ENCODE measurements around the gene MUC2.

Gene MUC2

DNA sequence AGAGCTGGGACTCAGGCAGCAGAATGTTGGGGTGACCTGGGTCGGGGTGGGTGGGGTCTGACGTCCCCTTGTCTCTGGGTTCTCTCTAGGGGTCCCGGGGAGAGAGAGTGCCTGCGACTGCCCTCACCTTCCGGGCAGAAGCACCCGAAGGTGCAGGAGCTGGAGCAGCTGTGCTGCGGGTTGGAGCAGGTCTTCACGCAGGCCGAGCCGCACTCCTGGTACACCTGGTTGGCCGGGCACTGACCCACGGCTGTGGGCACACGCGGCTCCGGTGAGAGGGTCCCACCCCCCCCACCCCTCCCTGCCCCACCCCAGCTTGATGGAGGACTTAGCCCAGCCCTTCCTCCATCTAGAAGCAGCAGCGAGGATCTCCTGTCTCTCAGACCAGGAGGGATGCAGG, 44.6 kb upstream of the MUC2 start:
- no peaks in the 10 kb centered on the region for H3K4me1 ChIP-seq (ENCODE audit: low read length)
- no peaks in the 10 kb centered on the region for H3K36me3 ChIP-seq (replicated peaks; ENCODE audit: insufficient read depth, low read length)
- H3K9me3 ChIP-seq (replicated peaks; ENCODE audit: insufficient read depth, low read length): no peaks in the 10 kb centered on the region
- H3K27ac ChIP-seq (ENCODE audit: low read length): no peak overlapping the region
- no peak for DNase-seq
- no peak overlapping the region for H3K4me2 ChIP-seq (ENCODE audit: low read depth, low read length)
- H3K9me2 ChIP-seq (replicated peaks; ENCODE audit: insufficient read depth, low read length): no peaks in the 10 kb centered on the region
- H3K4me3 ChIP-seq (ENCODE audit: low read length): no peak overlapping the region
- TF ChIP-seq EZH2phosphoT487 (IDR thresholded peaks at IDR 0.05; ENCODE audit: low read length): no peak
- TF ChIP-seq, protein P1, sequence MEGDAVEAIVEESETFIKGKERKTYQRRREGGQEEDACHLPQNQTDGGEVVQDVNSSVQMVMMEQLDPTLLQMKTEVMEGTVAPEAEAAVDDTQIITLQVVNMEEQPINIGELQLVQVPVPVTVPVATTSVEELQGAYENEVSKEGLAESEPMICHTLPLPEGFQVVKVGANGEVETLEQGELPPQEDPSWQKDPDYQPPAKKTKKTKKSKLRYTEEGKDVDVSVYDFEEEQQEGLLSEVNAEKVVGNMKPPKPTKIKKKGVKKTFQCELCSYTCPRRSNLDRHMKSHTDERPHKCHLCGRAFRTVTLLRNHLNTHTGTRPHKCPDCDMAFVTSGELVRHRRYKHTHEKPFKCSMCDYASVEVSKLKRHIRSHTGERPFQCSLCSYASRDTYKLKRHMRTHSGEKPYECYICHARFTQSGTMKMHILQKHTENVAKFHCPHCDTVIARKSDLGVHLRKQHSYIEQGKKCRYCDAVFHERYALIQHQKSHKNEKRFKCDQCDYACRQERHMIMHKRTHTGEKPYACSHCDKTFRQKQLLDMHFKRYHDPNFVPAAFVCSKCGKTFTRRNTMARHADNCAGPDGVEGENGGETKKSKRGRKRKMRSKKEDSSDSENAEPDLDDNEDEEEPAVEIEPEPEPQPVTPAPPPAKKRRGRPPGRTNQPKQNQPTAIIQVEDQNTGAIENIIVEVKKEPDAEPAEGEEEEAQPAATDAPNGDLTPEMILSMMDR (IDR thresholded peaks at IDR 0.05; ENCODE audit: low read length): no peak
- TF ChIP-seq EZH2 (optimal IDR thresholded peaks at IDR 0.05; ENCODE audit: low read depth, low read length): no peak
- H3K79me2 ChIP-seq (ENCODE audit: low read length): no peaks in the 10 kb centered on the region
- H3K27me3 ChIP-seq (replicated peaks; ENCODE audit: insufficient read depth, low read length): peaks cover 71% of the 10 kb centered on the region
- no peaks in the 10 kb centered on the region for H4K20me1 ChIP-seq (ENCODE audit: insufficient read depth, low read length)
- no peaks in the 10 kb centered on the region for H3F3A ChIP-seq (ENCODE audit: insufficient read depth, low read length)
- H2AFZ ChIP-seq (ENCODE audit: low read length): no peak overlapping the region
- no peak overlapping the region for H3K9ac ChIP-seq (ENCODE audit: low read length)

DNA sequence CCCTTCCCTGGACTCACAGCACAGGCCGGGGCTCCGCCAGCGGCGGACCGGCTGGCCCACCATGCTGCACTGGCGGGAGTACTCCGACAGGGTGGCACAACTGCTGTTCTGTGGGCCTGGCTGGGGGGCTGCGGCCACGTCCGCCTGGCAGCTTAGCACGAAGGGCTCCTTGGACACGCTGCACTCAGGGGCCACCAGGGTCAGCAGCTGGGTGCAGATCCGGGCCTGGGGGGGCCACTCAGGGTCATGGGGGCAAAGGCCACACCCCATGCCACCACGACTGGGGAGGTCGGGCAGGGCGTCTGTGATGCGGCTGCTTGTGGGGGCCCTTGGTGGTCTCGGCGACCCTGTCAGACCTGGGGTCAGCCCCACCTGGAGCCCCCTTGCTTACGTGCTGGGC, 44.1 kb upstream of the MUC2 start:
- no peak overlapping the region for H3K4me2 ChIP-seq (ENCODE audit: low read depth, low read length)
- H3K79me2 ChIP-seq (ENCODE audit: low read length): no peaks in the 10 kb centered on the region
- H3F3A ChIP-seq (ENCODE audit: insufficient read depth, low read length): no peaks in the 10 kb centered on the region
- TF ChIP-seq EZH2 (optimal IDR thresholded peaks at IDR 0.05; ENCODE audit: low read depth, low read length) (no peak), EZH2phosphoT487 (IDR thresholded peaks at IDR 0.05; ENCODE audit: low read length) (no peak)
- TF ChIP-seq, protein P1 (IDR thresholded peaks at IDR 0.05; ENCODE audit: low read length): no peak
- no peak overlapping the region for H3K4me3 ChIP-seq (ENCODE audit: low read length)
- H3K9me3 ChIP-seq (replicated peaks; ENCODE audit: insufficient read depth, low read length): no peaks in the 10 kb centered on the region
- no peaks in the 10 kb centered on the region for H3K4me1 ChIP-seq (ENCODE audit: low read length)
- no peaks in the 10 kb centered on the region for H3K36me3 ChIP-seq (replicated peaks; ENCODE audit: insufficient read depth, low read length)
- no peak overlapping the region for H2AFZ ChIP-seq (ENCODE audit: low read length)
- no peak overlapping the region for H3K9ac ChIP-seq (ENCODE audit: low read length)
- H4K20me1 ChIP-seq (ENCODE audit: insufficient read depth, low read length): no peaks in the 10 kb centered on the region
- no peaks in the 10 kb centered on the region for H3K9me2 ChIP-seq (replicated peaks; ENCODE audit: insufficient read depth, low read length)
- no peak for DNase-seq
- peaks cover 74% of the 10 kb centered on the region for H3K27me3 ChIP-seq (replicated peaks; ENCODE audit: insufficient read depth, low read length)
- H3K27ac ChIP-seq (ENCODE audit: low read length): no peak overlapping the region

DNA sequence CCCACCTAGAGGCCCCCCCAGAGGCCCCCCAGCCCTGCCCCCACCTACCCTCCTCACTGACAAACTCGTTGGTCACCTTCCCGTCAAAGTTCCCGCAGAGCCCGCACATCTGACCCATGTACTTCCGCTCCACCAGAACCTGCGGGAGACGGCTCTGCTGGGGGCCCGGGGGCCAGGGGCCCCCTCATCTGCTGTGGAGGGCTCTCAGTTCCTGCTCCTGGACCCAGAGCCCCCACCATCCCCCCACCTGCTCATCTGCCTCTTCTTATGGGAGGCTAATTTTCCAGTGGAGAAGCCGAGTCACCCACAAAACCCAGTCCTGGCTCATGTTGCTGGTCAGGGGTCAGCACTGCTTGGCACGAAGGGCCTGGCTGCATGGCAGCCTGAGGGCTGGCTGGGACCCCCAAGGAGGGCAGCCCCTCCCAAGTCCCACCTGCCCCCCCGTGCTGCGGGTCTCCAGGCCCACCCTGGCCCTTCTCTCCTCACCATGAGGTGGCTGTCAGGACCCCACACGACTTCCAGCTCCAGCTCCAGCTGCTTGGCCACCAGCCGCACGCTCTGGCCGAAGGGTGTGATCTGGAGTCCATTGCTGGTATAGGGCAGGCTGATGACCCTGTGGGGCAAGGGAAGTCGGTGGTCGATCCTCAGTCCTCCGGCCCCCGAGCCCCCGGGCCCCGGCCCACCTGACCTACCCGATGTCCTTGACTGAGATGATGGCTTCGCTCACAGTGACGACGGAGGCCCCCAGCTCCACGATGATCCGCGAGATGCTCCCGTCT, 43.4 kb upstream of the MUC2 start:
- no peak for TF ChIP-seq EZH2phosphoT487 (IDR thresholded peaks at IDR 0.05; ENCODE audit: low read length)
- TF ChIP-seq, protein P1 (IDR thresholded peaks at IDR 0.05; ENCODE audit: low read length): no peak
- no peak overlapping the region for H3K4me2 ChIP-seq (ENCODE audit: low read depth, low read length)
- peaks cover 82% of the 10 kb centered on the region for H3K27me3 ChIP-seq (replicated peaks; ENCODE audit: insufficient read depth, low read length)
- no peaks in the 10 kb centered on the region for H3K4me1 ChIP-seq (ENCODE audit: low read length)
- no peaks in the 10 kb centered on the region for H3F3A ChIP-seq (ENCODE audit: insufficient read depth, low read length)
- H3K36me3 ChIP-seq (replicated peaks; ENCODE audit: insufficient read depth, low read length): no peaks in the 10 kb centered on the region
- H3K9ac ChIP-seq (ENCODE audit: low read length): no peak overlapping the region
- no peaks in the 10 kb centered on the region for H3K9me3 ChIP-seq (replicated peaks; ENCODE audit: insufficient read depth, low read length)
- H3K79me2 ChIP-seq (ENCODE audit: low read length): no peaks in the 10 kb centered on the region
- no peak overlapping the region for H3K27ac ChIP-seq (ENCODE audit: low read length)
- DNase-seq: no peak
- H2AFZ ChIP-seq (ENCODE audit: low read length): no peak overlapping the region
- H4K20me1 ChIP-seq (ENCODE audit: insufficient read depth, low read length): no peaks in the 10 kb centered on the region
- no peak overlapping the region for H3K4me3 ChIP-seq (ENCODE audit: low read length)
- H3K9me2 ChIP-seq (replicated peaks; ENCODE audit: insufficient read depth, low read length): no peaks in the 10 kb centered on the region

Data from MM.1S (cell line).